A673 (cell line): Measurements from ENCODE around the gene PRSS22. TPM values are rescaled to one million over a fixed set of nuclear protein-coding genes. Genes with fewer than 3 reads are reported as not detected.
A peak's percentile ranks its signal among the peaks of the same experiment; 100 is the strongest.

ENCODE experiments used
- BruUV-seq: library from RNA; stranded (reverse); fragments of 400-500 nt; replicated peaks from 2 replicates; lab custom pipeline; 2021; lab: Mats Ljungman, UMichigan
- CTCF ChIA-PET: fragments of 300-600 bp; sonication (Branson Sonifier 250); formaldehyde crosslinking; loops from one replicate; lab custom pipeline; 2022; ENCODE audit warnings: antibody characterized with exemption; lab: Charles Lee
- POLR2A ChIA-PET: fragments of 300-600 bp; sonication (Branson Sonifier 250); formaldehyde crosslinking; loops from one replicate; lab custom pipeline; 2022; ENCODE audit warnings: antibody characterized with exemption; ENCODE audit not compliant: low non-redundant PET; lab: Charles Lee
- DNase-seq: peaks from one replicate; pipeline ENCODE4 v3.0.0-alpha.2; 2015; ENCODE audit warnings: low spot score
- H3K27ac ChIP-seq: fragments of 200-600 bp; sonication (generic); 2 replicates; pipeline ENCODE4 v1.5.1; 2016; ENCODE audit warnings: mixed run types, low read depth, mild to moderate bottlenecking, mixed read lengths, antibody characterized with exemption, low read length; ENCODE audit not compliant: poor library complexity, severe bottlenecking
- H3K27me3 ChIP-seq: fragments of 200-600 bp; sonication (generic); replicated peaks from 2 replicates; pipeline ENCODE4 v1.6.1; 2017; ENCODE audit warnings: mixed run types, low read depth, mild to moderate bottlenecking, mixed read lengths, antibody characterized with exemption, low read length; ENCODE audit not compliant: insufficient read depth, poor library complexity
- H3K36me3 ChIP-seq: fragments of 200-600 bp; sonication (generic); 2 replicates; pipeline ENCODE4 v1.6.1; 2016; ENCODE audit warnings: mixed run types, mild to moderate bottlenecking, mixed read lengths, antibody characterized with exemption, low read length; ENCODE audit not compliant: insufficient read depth, poor library complexity, severe bottlenecking
- H3K4me1 ChIP-seq: fragments of 200-600 bp; sonication (generic); 2 replicates; pipeline ENCODE4 v1.6.1; 2017; ENCODE audit warnings: mixed run types, mild to moderate bottlenecking, mixed read lengths, antibody characterized with exemption, low read length; ENCODE audit not compliant: insufficient read depth, poor library complexity, severe bottlenecking
- H3K4me3 ChIP-seq: fragments of 200-600 bp; sonication (generic); 2 replicates; pipeline ENCODE4 v1.5.1; 2016; ENCODE audit warnings: low read depth, mixed run types, mild to moderate bottlenecking, mixed read lengths, low read length; ENCODE audit not compliant: poor library complexity, severe bottlenecking
- H3K9me3 ChIP-seq: fragments of 200-600 bp; sonication (generic); 2 replicates; pipeline ENCODE4 v1.6.1; 2016; ENCODE audit warnings: mixed run types, low read depth, mild to moderate bottlenecking, mixed read lengths, antibody characterized with exemption, low read length; ENCODE audit not compliant: poor library complexity, severe bottlenecking
- EZH2 ChIP-seq: fragments of 200-600 bp; sonication (generic); IDR thresholded peaks from 2 replicates; pipeline ENCODE4 v1.6.1; 2017; ENCODE audit warnings: borderline replicate concordance, low read depth, mild to moderate bottlenecking, mixed read lengths, antibody characterized with exemption, low read length; ENCODE audit not compliant: poor library complexity, severe bottlenecking
- intact Hi-C: fragments of 100-400 bp; cut with micrococcal nuclease; formaldehyde crosslinking; loops from one replicate; pipeline ENCODE4 v1.10.0; 2022; ENCODE audit not compliant: unreplicated experiment
- total RNA-seq: library from RNA; stranded (reverse); gene quantifications from 2 replicates; pipeline ENCODE4 v1.2.3, GENCODE V29; 2021
- TF ChIP-seq, protein P1 (sequence below): fragments of 300-800, 200-600 bp; sonication (generic); conservative IDR thresholded peaks from 2 replicates; pipeline ENCODE4 v1.5.1; 2017; ENCODE audit warnings: low read depth, mild to moderate bottlenecking, antibody characterized with exemption, low read length, moderate library complexity, mixed read lengths

The PRSS22 gene
- total RNA-seq, 1 experiment from 2014 or later, result not detected

DNA sequence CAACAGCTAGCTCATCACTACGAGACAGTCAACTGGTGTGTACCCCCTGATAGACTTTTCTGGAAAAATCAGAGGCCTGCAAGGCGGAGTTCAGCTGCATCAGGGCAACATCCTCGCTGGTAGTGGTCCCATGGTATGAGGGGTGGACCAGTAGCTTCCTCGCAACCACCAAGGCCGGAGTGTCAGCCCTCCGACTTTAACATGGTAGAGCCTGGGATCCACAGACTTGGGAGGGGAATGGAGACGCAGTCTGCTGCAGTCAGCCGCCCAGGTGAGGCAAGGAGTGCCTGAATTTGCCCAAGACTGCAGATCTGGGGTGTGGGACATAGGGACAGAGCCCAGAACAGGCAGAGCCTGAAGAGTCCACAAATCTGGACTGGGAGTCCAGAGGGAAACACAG is 14.4 kb downstream of the PRSS22 start:
- ChIA-PET CTCF (no interaction called here), POLR2A (no interaction called here)
- Histone ChIP-seq H3K36me3 (no peaks in the 10 kb centered on the region), H3K27me3 (no peaks in the 10 kb centered on the region), H3K27ac (no peak overlapping the region), H3K4me1 (no peaks in the 10 kb centered on the region), H3K9me3 (no peaks in the 10 kb centered on the region), H3K4me3 (no peak overlapping the region)
- no TSS peak for BruUV-seq
- TF ChIP-seq, protein P1, sequence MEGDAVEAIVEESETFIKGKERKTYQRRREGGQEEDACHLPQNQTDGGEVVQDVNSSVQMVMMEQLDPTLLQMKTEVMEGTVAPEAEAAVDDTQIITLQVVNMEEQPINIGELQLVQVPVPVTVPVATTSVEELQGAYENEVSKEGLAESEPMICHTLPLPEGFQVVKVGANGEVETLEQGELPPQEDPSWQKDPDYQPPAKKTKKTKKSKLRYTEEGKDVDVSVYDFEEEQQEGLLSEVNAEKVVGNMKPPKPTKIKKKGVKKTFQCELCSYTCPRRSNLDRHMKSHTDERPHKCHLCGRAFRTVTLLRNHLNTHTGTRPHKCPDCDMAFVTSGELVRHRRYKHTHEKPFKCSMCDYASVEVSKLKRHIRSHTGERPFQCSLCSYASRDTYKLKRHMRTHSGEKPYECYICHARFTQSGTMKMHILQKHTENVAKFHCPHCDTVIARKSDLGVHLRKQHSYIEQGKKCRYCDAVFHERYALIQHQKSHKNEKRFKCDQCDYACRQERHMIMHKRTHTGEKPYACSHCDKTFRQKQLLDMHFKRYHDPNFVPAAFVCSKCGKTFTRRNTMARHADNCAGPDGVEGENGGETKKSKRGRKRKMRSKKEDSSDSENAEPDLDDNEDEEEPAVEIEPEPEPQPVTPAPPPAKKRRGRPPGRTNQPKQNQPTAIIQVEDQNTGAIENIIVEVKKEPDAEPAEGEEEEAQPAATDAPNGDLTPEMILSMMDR, result no peak
- no peak for TF ChIP-seq EZH2
- no peak for DNase-seq
- intact Hi-C loops, result no loop called here

GRCh38 chr16:2842340-2843000 is 15.5 kb downstream of the PRSS22 start:
- TF ChIP-seq, protein P1, result peak; percentile 84
- no peak for TF ChIP-seq EZH2
- H3K4me3 ChIP-seq, result no peak overlapping the region
- intact Hi-C loops, result no loop called here
- H3K4me1 ChIP-seq, result no peaks in the 10 kb centered on the region
- no peaks in the 10 kb centered on the region for H3K27me3 ChIP-seq
- H3K27ac ChIP-seq, result no peak overlapping the region
- H3K36me3 ChIP-seq, result no peaks in the 10 kb centered on the region
- ChIA-PET CTCF (no interaction called here), POLR2A (no interaction called here)
- DNase-seq, result peak; percentile 82
- H3K9me3 ChIP-seq, result no peaks in the 10 kb centered on the region
- no TSS peak for BruUV-seq

DNA sequence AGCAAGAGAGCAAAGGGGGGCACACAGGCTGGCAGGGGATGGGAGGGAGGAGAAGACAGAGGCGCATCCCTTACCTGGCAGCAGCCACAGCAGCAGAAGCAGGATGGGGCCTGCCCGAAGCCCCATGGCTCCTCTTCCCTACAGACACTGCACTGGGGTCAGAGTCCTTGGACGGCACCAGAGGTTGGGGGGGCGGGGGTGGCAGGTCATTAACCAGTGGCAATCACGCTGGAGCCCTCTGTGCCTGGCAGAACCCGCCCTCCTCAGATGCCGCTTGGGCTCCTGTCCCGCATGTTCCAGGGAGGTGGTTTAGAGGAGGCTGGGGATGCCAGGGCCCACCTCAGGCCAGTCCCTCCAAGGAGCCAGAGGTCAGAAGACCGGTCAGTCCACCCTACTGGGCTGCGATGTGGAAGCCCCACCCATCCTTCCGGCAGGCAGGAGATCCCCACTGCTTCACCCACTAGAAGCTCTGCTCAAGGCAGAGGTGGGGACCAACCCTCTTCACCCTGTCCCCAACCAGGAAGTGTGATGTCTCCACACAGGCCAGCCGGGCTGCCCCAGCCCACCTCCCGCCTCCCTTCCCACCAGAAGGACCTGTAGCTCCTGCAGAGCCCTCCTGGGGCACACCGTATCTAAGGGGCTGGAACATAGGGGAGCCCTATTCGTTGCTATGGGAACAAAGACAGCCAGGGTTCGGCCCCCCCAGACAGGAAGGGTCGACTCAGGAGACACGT is 16.2 kb downstream of the PRSS22 start:
- Histone ChIP-seq H3K4me1 (no peaks in the 10 kb centered on the region), H3K36me3 (no peaks in the 10 kb centered on the region), H3K27me3 (no peaks in the 10 kb centered on the region), H3K27ac (no peak overlapping the region), H3K9me3 (no peaks in the 10 kb centered on the region), H3K4me3 (no peak overlapping the region)
- DNase-seq, result no peak
- CTCF ChIA-PET, result no interaction called here
- TF ChIP-seq EZH2, result no peak
- TF ChIP-seq, protein P1, result no peak
- intact Hi-C loops, result no loop called here
- BruUV-seq, result no TSS peak
- POLR2A ChIA-PET, result no interaction called here
